Measurements from ENCODE around the gene LATS2.

DNA sequence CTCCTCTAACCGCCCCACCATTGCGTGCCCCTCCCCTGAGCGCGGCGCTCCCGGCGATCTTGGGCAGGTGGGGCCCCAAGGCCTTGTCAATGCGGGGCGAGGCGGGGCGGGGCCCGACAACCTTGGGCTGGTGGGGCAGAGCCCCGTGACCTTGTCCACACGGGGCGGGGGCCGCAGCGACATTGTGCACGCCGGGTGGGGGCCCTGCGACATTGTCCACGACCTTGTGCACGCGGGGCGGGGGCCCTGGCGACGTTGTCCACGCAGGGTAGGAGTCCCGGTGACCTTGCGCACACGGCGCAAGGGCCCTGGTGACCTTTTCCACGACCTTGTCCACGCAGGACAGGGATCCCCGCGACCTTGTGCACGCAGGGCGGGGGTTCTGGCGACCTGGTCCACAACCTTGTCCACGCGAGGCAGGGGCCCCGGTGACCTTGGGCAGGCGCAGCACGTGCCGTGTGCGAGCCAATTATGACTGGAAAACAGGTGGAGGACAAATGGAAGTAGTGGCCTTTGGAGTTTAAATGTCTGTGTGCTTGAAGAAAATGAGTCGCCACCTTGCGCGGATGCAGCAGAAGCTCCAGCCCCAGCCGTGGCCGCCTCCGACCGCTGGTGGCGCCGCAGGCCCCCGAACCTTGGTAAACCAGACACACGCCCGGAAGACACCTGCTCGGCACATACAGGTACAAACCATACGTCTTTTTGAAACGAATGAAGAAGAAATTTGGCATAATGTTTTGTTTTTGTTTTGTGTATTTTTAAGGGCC lies 62.6 kb downstream of the LATS2 start:
- no peak for TF ChIP-seq FOXM1 (IDR thresholded peaks at IDR 0.05; ENCODE audit: borderline replicate concordance)
- no peak for TF ChIP-seq SP1 (IDR thresholded peaks at IDR 0.05)
- no peak for TF ChIP-seq BHLHE40 (IDR thresholded peaks at IDR 0.05; ENCODE audit: borderline replicate concordance)
- no peak for TF ChIP-seq ELF4 (IDR thresholded peaks at IDR 0.05)
- no peak for TF ChIP-seq TARDBP (IDR thresholded peaks at IDR 0.05)
- TF ChIP-seq HDGF (IDR thresholded peaks at IDR 0.05; ENCODE audit: borderline replicate concordance) = no peak
- no peak for TF ChIP-seq FOXA1 (IDR thresholded peaks at IDR 0.05)
- TF ChIP-seq LEF1 (IDR thresholded peaks at IDR 0.05; ENCODE audit: borderline replicate concordance) = no peak
- no peak for TF ChIP-seq NFRKB (IDR thresholded peaks at IDR 0.05)
